SK-N-SH treated with all-trans-retinoic acid at 6 μM for 48 hours (cell line): ENCODE results near the gene GLT6D1.

ENCODE experiments used
- ATAC-seq: fragments of 200-7000 bp; cut with Tn5 transposase; 3 replicates; pipeline ENCODE4 v1.9.1; 2020; ENCODE audit warnings: mild to moderate bottlenecking, moderate library complexity
- BACH2 ChIP-seq: fragments of 250-450 bp; sonication (Bioruptor Pico); IDR thresholded peaks from 2 replicates; pipeline ENCODE4 v1.9.0; 2021; ENCODE audit warnings: mild to moderate bottlenecking, borderline replicate concordance
- CSDC2 ChIP-seq: fragments of 250-450 bp; sonication (Bioruptor Pico); IDR thresholded peaks from 2 replicates; pipeline ENCODE4 v1.5.0; 2020; ENCODE audit warnings: mild to moderate bottlenecking, moderate library complexity
- ESRRG ChIP-seq: fragments of 250-450 bp; sonication (Bioruptor Pico); IDR thresholded peaks from 2 replicates; pipeline ENCODE4 v1.6.1; 2021; ENCODE audit warnings: mild to moderate bottlenecking
- GLIS3 ChIP-seq: fragments of 250-450 bp; sonication (Bioruptor Pico); IDR thresholded peaks from 2 replicates; pipeline ENCODE4 v1.5.0; 2020; ENCODE audit warnings: mild to moderate bottlenecking, moderate library complexity
- ISL1 ChIP-seq: fragments of 250-450 bp; sonication (Bioruptor Pico); IDR thresholded peaks from 2 replicates; pipeline ENCODE4 v2.1.2; 2022; ENCODE audit warnings: mild to moderate bottlenecking, moderate library complexity
- OSR1 ChIP-seq: fragments of 250-450 bp; sonication (Bioruptor Pico); IDR thresholded peaks from 2 replicates; pipeline ENCODE4 v1.8.0; 2022; ENCODE audit warnings: moderate library complexity, mild to moderate bottlenecking, inconsistent platforms
- PPARA ChIP-seq: fragments of 250-450 bp; sonication (Bioruptor Pico); IDR thresholded peaks from 2 replicates; pipeline ENCODE4 v1.5.0; 2020; ENCODE audit warnings: mild to moderate bottlenecking, borderline replicate concordance
- RARB ChIP-seq: fragments of 250-450 bp; sonication (Bioruptor Pico); IDR thresholded peaks from 2 replicates; pipeline ENCODE4 v1.8.0; 2021; ENCODE audit warnings: mild to moderate bottlenecking, moderate library complexity
- SNAI2 ChIP-seq: fragments of 250-450 bp; sonication (Bioruptor Pico); IDR thresholded peaks from 2 replicates; pipeline ENCODE4 v1.5.0; 2020; ENCODE audit warnings: mild to moderate bottlenecking, moderate library complexity
- TCF4 ChIP-seq: fragments of 250-450 bp; sonication (Bioruptor Pico); IDR thresholded peaks from 2 replicates; pipeline ENCODE4 v1.8.0; 2021; ENCODE audit warnings: mild to moderate bottlenecking, moderate library complexity, borderline replicate concordance
- TOX ChIP-seq: fragments of 250-450 bp; sonication (Bioruptor Pico); IDR thresholded peaks from 2 replicates; pipeline ENCODE4 v1.8.0; 2021; ENCODE audit warnings: mild to moderate bottlenecking, moderate library complexity, borderline replicate concordance
- ZFP3 ChIP-seq: fragments of 250-450 bp; sonication (Bioruptor Pico); IDR thresholded peaks from 2 replicates; pipeline ENCODE4 v1.5.0; 2020; ENCODE audit warnings: mild to moderate bottlenecking, moderate library complexity
- ZFP30 ChIP-seq: fragments of 450-650 bp; formaldehyde crosslinking; IDR thresholded peaks from 2 replicates; pipeline ENCODE4 v1.5.0; 2022; ENCODE audit warnings: mild to moderate bottlenecking, moderate library complexity
- ZNF565 ChIP-seq: fragments of 450-650 bp; formaldehyde crosslinking; conservative IDR thresholded peaks from 2 replicates; pipeline ENCODE4 v1.5.0; 2020; ENCODE audit warnings: low read depth, mild to moderate bottlenecking, moderate library complexity
- ZNF70 ChIP-seq: fragments of 450-650 bp; formaldehyde crosslinking; IDR thresholded peaks from 2 replicates; pipeline ENCODE4 v1.5.0; 2020; ENCODE audit warnings: mild to moderate bottlenecking, moderate library complexity
- TF ChIP-seq, protein P1 (sequence below): fragments of 250-450 bp; sonication (Bioruptor Pico); IDR thresholded peaks from 2 replicates; pipeline ENCODE4 v1.8.0; 2021; ENCODE audit warnings: low read depth, mild to moderate bottlenecking, moderate library complexity, borderline replicate concordance
- TF ChIP-seq, protein P2 (sequence below): fragments of 250-450 bp; sonication (Bioruptor Pico); IDR thresholded peaks from 2 replicates; pipeline ENCODE4 v1.5.1; 2020; ENCODE audit warnings: low read depth, mild to moderate bottlenecking, moderate library complexity
- TF ChIP-seq, protein P3 (sequence below): fragments of 250-450 bp; sonication (Bioruptor Pico); IDR thresholded peaks from 2 replicates; pipeline ENCODE4 v1.5.1; 2021; ENCODE audit warnings: mild to moderate bottlenecking, moderate library complexity
- TF ChIP-seq, protein P4 (sequence below): fragments of 250-450 bp; sonication (Bioruptor Pico); IDR thresholded peaks from 2 replicates; pipeline ENCODE4 v1.8.0; 2020; ENCODE audit warnings: mild to moderate bottlenecking, moderate library complexity, borderline replicate concordance
- TF ChIP-seq, protein P5 (sequence below): fragments of 250-450 bp; sonication (Bioruptor Pico); IDR thresholded peaks from 2 replicates; pipeline ENCODE4 v1.5.0; 2020; ENCODE audit warnings: mild to moderate bottlenecking, moderate library complexity

GLT6D1 gene

GRCh38 chr9:135577256-135577655 is 62.1 kb downstream of the GLT6D1 start (continued):
- TF ChIP-seq, protein P1, sequence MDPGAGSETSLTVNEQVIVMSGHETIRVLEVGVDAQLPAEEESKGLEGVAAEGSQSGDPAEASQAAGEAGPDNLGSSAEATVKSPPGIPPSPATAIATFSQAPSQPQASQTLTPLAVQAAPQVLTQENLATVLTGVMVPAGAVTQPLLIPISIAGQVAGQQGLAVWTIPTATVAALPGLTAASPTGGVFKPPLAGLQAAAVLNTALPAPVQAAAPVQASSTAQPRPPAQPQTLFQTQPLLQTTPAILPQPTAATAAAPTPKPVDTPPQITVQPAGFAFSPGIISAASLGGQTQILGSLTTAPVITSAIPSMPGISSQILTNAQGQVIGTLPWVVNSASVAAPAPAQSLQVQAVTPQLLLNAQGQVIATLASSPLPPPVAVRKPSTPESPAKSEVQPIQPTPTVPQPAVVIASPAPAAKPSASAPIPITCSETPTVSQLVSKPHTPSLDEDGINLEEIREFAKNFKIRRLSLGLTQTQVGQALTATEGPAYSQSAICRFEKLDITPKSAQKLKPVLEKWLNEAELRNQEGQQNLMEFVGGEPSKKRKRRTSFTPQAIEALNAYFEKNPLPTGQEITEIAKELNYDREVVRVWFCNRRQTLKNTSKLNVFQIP (CRISPR knock-in tag) = no peak
- TF ChIP-seq ESRRG (CRISPR knock-in tag) (no peak), ISL1 (no peak), OSR1 (no peak), BACH2 (CRISPR knock-in tag) (no peak), GLIS3 (CRISPR knock-in tag) (no peak), ZNF565 (no peak)

- ATAC-seq = no peak
- TF ChIP-seq TOX (CRISPR knock-in tag) = no peak
- no peak for TF ChIP-seq RARB (CRISPR knock-in tag)
- no peak for TF ChIP-seq TCF4
- no peak for TF ChIP-seq ZFP3 (CRISPR knock-in tag)
Measured at GRCh38 chr9:135575995-135576631, 63.2 kb downstream of the GLT6D1 start.

DNA sequence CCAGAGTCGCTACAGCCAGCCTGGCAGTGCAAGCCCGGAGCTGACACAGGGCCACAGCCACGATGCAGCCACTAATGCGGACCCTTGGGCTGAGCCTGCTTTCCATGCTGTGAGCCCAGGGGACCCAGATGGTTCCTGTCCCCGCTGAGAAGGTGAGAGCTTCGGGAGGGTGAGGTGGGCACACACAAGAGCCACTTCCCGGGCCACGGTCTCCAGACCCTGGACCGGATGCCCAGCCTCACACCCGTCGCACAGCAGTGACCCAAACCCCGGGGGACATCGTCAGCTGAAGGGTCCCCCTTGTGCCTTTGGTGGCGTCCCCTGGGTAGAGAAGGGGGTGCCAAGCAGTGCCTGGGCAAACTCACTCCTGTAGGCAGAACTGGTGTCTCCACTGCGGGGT is 64.4 kb downstream of the GLT6D1 start:
- no peak for ATAC-seq
- TF ChIP-seq ZFP30 (no peak), RARB (CRISPR knock-in tag) (no peak), ZNF565 (no peak), CSDC2 (CRISPR knock-in tag) (no peak), BACH2 (CRISPR knock-in tag) (no peak), ISL1 (no peak), ZNF70 (no peak), PPARA (CRISPR knock-in tag) (no peak), SNAI2 (CRISPR knock-in tag) (no peak), TOX (CRISPR knock-in tag) (no peak), TCF4 (no peak)
- TF ChIP-seq, protein P2, sequence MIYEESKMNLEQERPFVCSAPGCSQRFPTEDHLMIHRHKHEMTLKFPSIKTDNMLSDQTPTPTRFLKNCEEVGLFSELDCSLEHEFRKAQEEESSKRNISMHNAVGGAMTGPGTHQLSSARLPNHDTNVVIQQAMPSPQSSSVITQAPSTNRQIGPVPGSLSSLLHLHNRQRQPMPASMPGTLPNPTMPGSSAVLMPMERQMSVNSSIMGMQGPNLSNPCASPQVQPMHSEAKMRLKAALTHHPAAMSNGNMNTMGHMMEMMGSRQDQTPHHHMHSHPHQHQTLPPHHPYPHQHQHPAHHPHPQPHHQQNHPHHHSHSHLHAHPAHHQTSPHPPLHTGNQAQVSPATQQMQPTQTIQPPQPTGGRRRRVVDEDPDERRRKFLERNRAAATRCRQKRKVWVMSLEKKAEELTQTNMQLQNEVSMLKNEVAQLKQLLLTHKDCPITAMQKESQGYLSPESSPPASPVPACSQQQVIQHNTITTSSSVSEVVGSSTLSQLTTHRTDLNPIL (CRISPR knock-in tag) = no peak
- TF ChIP-seq, protein P3, sequence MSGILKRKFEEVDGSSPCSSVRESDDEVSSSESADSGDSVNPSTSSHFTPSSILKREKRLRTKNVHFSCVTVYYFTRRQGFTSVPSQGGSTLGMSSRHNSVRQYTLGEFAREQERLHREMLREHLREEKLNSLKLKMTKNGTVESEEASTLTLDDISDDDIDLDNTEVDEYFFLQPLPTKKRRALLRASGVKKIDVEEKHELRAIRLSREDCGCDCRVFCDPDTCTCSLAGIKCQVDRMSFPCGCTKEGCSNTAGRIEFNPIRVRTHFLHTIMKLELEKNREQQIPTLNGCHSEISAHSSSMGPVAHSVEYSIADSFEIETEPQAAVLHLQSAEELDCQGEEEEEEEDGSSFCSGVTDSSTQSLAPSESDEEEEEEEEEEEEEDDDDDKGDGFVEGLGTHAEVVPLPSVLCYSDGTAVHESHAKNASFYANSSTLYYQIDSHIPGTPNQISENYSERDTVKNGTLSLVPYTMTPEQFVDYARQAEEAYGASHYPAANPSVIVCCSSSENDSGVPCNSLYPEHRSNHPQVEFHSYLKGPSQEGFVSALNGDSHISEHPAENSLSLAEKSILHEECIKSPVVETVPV (CRISPR knock-in tag) = no peak
- TF ChIP-seq, protein P4, sequence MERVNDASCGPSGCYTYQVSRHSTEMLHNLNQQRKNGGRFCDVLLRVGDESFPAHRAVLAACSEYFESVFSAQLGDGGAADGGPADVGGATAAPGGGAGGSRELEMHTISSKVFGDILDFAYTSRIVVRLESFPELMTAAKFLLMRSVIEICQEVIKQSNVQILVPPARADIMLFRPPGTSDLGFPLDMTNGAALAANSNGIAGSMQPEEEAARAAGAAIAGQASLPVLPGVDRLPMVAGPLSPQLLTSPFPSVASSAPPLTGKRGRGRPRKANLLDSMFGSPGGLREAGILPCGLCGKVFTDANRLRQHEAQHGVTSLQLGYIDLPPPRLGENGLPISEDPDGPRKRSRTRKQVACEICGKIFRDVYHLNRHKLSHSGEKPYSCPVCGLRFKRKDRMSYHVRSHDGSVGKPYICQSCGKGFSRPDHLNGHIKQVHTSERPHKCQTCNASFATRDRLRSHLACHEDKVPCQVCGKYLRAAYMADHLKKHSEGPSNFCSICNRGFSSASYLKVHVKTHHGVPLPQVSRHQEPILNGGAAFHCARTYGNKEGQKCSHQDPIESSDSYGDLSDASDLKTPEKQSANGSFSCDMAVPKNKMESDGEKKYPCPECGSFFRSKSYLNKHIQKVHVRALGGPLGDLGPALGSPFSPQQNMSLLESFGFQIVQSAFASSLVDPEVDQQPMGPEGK (CRISPR knock-in tag) = no peak
- TF ChIP-seq, protein P5, sequence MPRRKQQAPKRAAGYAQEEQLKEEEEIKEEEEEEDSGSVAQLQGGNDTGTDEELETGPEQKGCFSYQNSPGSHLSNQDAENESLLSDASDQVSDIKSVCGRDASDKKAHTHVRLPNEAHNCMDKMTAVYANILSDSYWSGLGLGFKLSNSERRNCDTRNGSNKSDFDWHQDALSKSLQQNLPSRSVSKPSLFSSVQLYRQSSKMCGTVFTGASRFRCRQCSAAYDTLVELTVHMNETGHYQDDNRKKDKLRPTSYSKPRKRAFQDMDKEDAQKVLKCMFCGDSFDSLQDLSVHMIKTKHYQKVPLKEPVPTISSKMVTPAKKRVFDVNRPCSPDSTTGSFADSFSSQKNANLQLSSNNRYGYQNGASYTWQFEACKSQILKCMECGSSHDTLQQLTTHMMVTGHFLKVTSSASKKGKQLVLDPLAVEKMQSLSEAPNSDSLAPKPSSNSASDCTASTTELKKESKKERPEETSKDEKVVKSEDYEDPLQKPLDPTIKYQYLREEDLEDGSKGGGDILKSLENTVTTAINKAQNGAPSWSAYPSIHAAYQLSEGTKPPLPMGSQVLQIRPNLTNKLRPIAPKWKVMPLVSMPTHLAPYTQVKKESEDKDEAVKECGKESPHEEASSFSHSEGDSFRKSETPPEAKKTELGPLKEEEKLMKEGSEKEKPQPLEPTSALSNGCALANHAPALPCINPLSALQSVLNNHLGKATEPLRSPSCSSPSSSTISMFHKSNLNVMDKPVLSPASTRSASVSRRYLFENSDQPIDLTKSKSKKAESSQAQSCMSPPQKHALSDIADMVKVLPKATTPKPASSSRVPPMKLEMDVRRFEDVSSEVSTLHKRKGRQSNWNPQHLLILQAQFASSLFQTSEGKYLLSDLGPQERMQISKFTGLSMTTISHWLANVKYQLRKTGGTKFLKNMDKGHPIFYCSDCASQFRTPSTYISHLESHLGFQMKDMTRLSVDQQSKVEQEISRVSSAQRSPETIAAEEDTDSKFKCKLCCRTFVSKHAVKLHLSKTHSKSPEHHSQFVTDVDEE (CRISPR knock-in tag) = no peak
- TF ChIP-seq, protein P1 (CRISPR knock-in tag) = no peak
